Mesendoderm (in vitro differentiated cells): ENCODE results near the gene NKD2.

Experiments used
- DNase-seq: peaks from one replicate; pipeline ENCODE4 v3.0.0; 2013
- H2AK5ac ChIP-seq: 2 replicates; pipeline ENCODE4 v1.6.1; 2013; ENCODE audit warnings: low read length, inconsistent platforms
- H2BK120ac ChIP-seq: 2 replicates; pipeline ENCODE4 v1.6.1; 2013; ENCODE audit warnings: low read depth, mild to moderate bottlenecking, low read length, moderate library complexity, mixed read lengths
- H2BK15ac ChIP-seq: replicated peaks from 2 replicates; pipeline ENCODE4 v1.6.1; 2013; ENCODE audit warnings: low read depth, mild to moderate bottlenecking, moderate library complexity
- H2BK5ac ChIP-seq: 2 replicates; pipeline ENCODE4 v1.6.1; 2013; ENCODE audit warnings: low read length, inconsistent platforms
- H3K18ac ChIP-seq: 2 replicates; pipeline ENCODE4 v1.6.1; 2013; ENCODE audit warnings: mild to moderate bottlenecking, low read length, mixed read lengths
- H3K23ac ChIP-seq: one replicate; pipeline ENCODE4 v1.6.1; 2013; ENCODE audit warnings: low read length
- H3K27ac ChIP-seq: 2 replicates; pipeline ENCODE4 v1.5.1; 2013; ENCODE audit warnings: low read depth, mild to moderate bottlenecking, inconsistent platforms, low read length, moderate library complexity
- H3K27me3 ChIP-seq: 2 replicates; pipeline ENCODE4 v1.6.1; 2013; ENCODE audit warnings: low read length, control low read depth, mild to moderate bottlenecking, inconsistent platforms; ENCODE audit not compliant: insufficient read depth, poor library complexity
- H3K36me3 ChIP-seq: 2 replicates; pipeline ENCODE4 v1.6.1; 2013; ENCODE audit warnings: low read length, inconsistent platforms; ENCODE audit not compliant: control insufficient read depth, insufficient read depth
- H3K4ac ChIP-seq: one replicate; pipeline ENCODE4 v1.6.1; 2013; ENCODE audit warnings: low read depth, mild to moderate bottlenecking, low read length, moderate library complexity
- H3K4me1 ChIP-seq: 2 replicates; pipeline ENCODE4 v1.6.1; 2013; ENCODE audit warnings: low read depth, low read length, inconsistent platforms; ENCODE audit not compliant: control insufficient read depth
- H3K4me2 ChIP-seq: 2 replicates; pipeline ENCODE4 v1.6.1; 2013; ENCODE audit warnings: low read length
- H3K4me3 ChIP-seq: 2 replicates; pipeline ENCODE4 v1.5.1; 2013; ENCODE audit warnings: mild to moderate bottlenecking, low read length
- H3K56ac ChIP-seq: one replicate; pipeline ENCODE4 v1.6.1; 2013; ENCODE audit warnings: low read length
- H3K79me1 ChIP-seq: 2 replicates; pipeline ENCODE4 v1.6.1; 2013; ENCODE audit warnings: low read length, inconsistent platforms
- H3K79me2 ChIP-seq: 2 replicates; pipeline ENCODE4 v1.6.1; 2013; ENCODE audit warnings: mild to moderate bottlenecking, low read length; ENCODE audit not compliant: control insufficient read depth, insufficient read depth
- H3K9ac ChIP-seq: 2 replicates; pipeline ENCODE4 v1.6.1; 2013; ENCODE audit warnings: low read length, inconsistent platforms
- H4K5ac ChIP-seq: one replicate; pipeline ENCODE4 v1.6.1; 2013; ENCODE audit warnings: low read length
- H4K8ac ChIP-seq: one replicate; pipeline ENCODE4 v1.6.1; 2013; ENCODE audit warnings: low read depth, mild to moderate bottlenecking, control low read depth, low read length, moderate library complexity
- WGBS: extraction: QIAGEN DNeasy Blood & Tissue Kit; methylation state at CpG from one replicate; pipeline ENCODE4 v1.1.7; 2013; ENCODE audit warnings: low lambda C conversion rate, missing lambda C conversion rate; ENCODE audit not compliant: insufficient coverage; ENCODE audit errors: extremely low coverage; 5-methylcytosine and 5-hydroxymethylcytosine counted together

Gene NKD2

DNA sequence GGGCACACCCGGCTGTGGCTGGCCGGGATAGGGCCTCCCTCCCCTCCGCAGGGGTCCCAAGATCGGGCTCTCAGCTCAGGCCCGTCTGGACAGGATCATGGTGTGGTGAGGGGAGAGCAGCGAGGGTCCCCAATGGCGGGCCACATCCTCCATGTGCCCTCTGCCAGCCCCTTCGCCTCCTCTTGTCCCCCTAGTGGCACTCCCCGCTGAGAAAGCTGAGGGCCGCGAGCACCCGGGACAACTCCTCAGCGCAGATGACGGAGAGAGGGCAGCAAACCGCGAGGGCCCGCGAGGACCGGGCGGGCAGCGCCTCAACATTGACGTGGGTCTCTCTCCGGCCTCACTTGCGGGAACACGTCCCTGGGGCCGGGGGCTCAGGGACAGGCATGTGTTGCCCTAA, 24.6 kb downstream of the NKD2 start:
- no peak overlapping the region for H2BK15ac ChIP-seq
- no peak overlapping the region for H3K23ac ChIP-seq
- H4K8ac ChIP-seq = no peak overlapping the region
- no peak for DNase-seq
- H3K27ac ChIP-seq = no peak overlapping the region
- H3K79me1 ChIP-seq = no peaks in the 10 kb centered on the region
- no peak overlapping the region for H2BK120ac ChIP-seq
- H3K4me1 ChIP-seq = no peaks in the 10 kb centered on the region
- H3K4me2 ChIP-seq = no peak overlapping the region
- H3K36me3 ChIP-seq = no peaks in the 10 kb centered on the region
- H3K4ac ChIP-seq = no peak overlapping the region
- no peak overlapping the region for H3K18ac ChIP-seq
- H3K56ac ChIP-seq = no peak overlapping the region
- WGBS = no CpG with 5 or more reads among the region's 26 CpGs
- H3K79me2 ChIP-seq = no peaks in the 10 kb centered on the region
- H2AK5ac ChIP-seq = no peak overlapping the region
- H3K4me3 ChIP-seq = no peak overlapping the region
- H2BK5ac ChIP-seq = no peak overlapping the region
- no peak overlapping the region for H4K5ac ChIP-seq
- no peak overlapping the region for H3K9ac ChIP-seq
- no peaks in the 10 kb centered on the region for H3K27me3 ChIP-seq

DNA sequence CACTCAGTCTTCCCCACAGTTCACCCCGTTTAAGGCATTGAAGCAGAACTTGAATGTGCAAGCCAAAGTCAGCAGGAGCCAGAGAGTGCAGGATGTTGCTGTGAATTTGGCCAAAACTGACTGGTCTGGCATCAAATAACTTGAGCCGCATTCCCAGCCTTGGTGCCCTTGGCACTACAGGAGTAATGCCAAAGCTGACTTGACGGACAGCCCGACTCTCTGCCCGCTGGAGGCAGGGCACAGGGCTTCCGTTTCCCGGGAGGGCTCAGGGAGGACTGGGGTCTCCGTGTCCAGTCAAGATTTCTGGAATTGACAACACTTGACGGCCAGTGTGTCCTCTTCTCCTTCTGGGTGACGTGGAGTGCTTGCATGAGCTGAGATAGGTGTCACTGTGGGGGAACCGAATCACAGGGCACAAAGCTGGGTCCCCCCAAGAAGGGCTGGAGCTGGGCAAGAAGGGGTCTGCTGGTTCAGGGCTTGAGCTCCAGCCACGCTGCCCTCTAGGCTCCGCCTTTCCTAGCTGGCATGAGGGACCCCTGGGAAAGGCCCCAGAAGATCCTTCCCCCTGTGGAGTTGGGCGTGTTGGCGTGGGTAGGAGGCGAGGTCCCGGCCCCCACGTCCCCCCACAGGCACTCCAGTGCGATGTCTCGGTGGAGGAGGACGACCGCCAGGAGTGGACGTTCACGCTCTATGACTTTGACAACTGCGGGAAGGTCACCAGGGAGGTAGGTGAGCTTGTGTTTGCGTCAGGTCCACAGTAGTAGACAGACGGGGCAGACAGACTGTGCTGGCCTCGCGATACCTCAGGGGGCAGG, 25.2 kb downstream of the NKD2 start:
- Histone ChIP-seq H3K4me2 (no peak overlapping the region), H3K27me3 (no peaks in the 10 kb centered on the region)
- no CpG with 5 or more reads among the region's 29 CpGs for WGBS

DNA sequence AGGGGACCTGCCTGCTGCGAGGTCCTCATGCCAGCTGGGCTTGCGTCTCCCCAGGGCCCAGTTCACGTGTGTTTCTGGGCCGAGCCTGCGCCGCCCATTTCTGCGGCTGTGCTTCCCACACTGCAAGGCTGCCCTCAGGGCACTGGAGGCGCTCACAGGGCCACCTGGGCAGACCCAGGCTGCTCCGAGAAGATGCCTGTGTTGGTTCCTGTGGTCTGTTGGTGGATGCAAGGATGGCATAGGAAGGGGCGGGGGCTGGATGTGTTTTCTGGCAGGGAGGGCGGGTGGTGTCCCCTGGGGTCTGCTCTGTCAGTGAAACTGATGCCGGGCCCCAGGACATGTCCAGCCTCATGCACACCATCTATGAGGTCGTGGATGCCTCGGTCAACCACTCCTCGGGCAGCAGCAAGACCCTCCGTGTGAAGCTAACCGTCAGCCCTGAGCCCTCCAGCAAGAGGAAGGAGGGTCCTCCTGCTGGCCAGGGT, 25.9 kb downstream of the NKD2 start:
- Histone ChIP-seq H3K36me3 (no peaks in the 10 kb centered on the region), H3K4me2 (no peak overlapping the region), H2BK120ac (no peak overlapping the region), H3K79me1 (no peaks in the 10 kb centered on the region), H3K4ac (no peak overlapping the region), H3K4me3 (no peak overlapping the region), H3K18ac (no peak overlapping the region), H4K5ac (no peak overlapping the region), H3K56ac (no peak overlapping the region), H4K8ac (no peak overlapping the region), H3K23ac (no peak overlapping the region), H3K9ac (no peak overlapping the region), H3K79me2 (no peaks in the 10 kb centered on the region), H3K4me1 (no peaks in the 10 kb centered on the region), H3K27ac (no peak overlapping the region), H3K27me3 (no peaks in the 10 kb centered on the region), H2BK5ac (no peak overlapping the region), H2AK5ac (no peak overlapping the region), H2BK15ac (no peak overlapping the region)
- WGBS = no CpG with 5 or more reads among the region's 17 CpGs
- no peak for DNase-seq

More for the DNA sequence above, 25.2 kb downstream of the NKD2 start:
- no peak overlapping the region for H3K18ac ChIP-seq
- no peak overlapping the region for H2BK15ac ChIP-seq
- H3K4me1 ChIP-seq = no peaks in the 10 kb centered on the region
- H4K8ac ChIP-seq = no peak overlapping the region
- H3K4me3 ChIP-seq = no peak overlapping the region
- no peaks in the 10 kb centered on the region for H3K36me3 ChIP-seq
- H3K9ac ChIP-seq = no peak overlapping the region
- H3K79me2 ChIP-seq = no peaks in the 10 kb centered on the region
- no peaks in the 10 kb centered on the region for H3K79me1 ChIP-seq
- H2AK5ac ChIP-seq = no peak overlapping the region
- no peak for DNase-seq
- H2BK120ac ChIP-seq = no peak overlapping the region
- no peak overlapping the region for H3K56ac ChIP-seq
- no peak overlapping the region for H2BK5ac ChIP-seq
- no peak overlapping the region for H3K4ac ChIP-seq
- H3K27ac ChIP-seq = no peak overlapping the region
- H4K5ac ChIP-seq = no peak overlapping the region
- no peak overlapping the region for H3K23ac ChIP-seq

DNA sequence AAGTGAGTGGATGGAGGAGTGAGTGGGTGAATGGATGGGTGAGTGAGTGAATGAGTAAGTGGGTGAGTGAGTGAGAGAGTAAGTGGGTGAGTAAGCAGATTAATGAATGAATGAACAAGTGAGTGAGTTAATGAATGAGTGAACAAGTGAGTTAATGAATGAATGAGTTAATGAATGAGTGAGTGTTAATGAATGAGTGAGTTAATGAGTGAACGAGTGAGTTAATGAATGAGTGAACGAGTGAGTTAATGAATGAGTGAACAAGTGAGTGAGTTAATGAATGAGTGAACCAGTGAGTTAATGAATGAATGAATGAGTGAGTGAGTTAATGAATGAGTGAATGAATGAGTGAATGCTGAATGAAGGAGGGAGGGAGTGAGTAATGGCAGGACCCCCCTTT, 26.4 kb downstream of the NKD2 start:
- Histone ChIP-seq H3K18ac (no peak overlapping the region), H2BK5ac (no peak overlapping the region), H3K9ac (no peak overlapping the region), H3K79me2 (no peaks in the 10 kb centered on the region), H3K4me3 (no peak overlapping the region), H2BK15ac (no peak overlapping the region), H4K8ac (no peak overlapping the region), H3K23ac (no peak overlapping the region), H3K27me3 (no peaks in the 10 kb centered on the region), H3K4me1 (no peaks in the 10 kb centered on the region), H3K27ac (no peak overlapping the region), H2BK120ac (no peak overlapping the region), H4K5ac (no peak overlapping the region), H3K56ac (no peak overlapping the region), H3K79me1 (no peaks in the 10 kb centered on the region), H3K36me3 (no peaks in the 10 kb centered on the region), H2AK5ac (no peak overlapping the region), H3K4ac (no peak overlapping the region), H3K4me2 (no peak overlapping the region)
- DNase-seq = no peak
- 100% methylated on average over 2 of the region's 2 CpGs for whole genome bisulfite sequencing

DNA sequence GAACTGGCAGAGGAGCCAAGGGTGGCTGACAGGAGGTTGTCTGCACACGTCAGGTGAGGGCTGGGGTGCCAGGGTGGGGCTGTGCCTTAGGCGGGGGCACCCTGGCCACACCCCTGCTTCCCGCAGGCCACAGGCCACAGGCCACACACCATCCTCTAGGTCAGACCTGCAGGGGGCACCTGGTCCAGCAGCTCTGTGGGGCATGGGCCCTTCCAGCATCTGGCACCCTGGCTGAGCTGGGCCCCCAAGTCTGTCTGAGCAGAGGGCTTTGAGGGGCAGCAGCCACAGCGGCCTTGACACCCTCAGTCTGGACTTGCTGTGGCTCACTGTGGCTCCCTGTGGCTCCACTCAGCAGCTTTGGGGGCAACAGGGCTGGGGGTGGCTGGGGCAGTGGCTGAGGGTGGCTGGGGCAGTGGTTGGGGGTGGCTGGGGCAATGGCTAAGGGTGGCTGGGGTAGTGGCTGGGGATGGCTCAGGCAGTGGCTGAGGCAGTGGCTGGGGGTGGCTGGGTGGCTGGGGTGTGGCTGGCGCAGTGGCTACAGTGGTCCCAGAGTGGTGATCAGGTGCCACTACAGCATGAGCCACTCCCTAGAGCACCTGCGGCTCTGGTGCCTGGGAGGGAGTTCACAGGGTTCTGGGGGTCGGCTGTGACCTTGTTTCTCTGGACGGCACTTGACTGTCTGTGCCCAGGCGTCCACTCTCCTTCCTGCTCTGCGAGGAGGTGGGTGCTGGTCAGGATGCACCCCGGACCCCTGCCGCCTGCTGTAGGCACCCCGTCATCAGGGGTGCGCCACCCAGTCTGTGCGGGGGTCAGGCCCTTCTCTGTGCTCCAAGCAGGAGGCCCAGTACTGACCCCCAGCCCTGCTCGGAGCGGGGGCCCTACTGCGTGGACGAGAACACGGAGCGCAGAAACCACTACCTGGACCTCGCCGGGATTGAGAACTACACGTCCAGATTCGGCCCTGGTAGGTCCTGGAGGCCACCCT, 27.1 kb downstream of the NKD2 start:
- no peak overlapping the region for H3K9ac ChIP-seq
- H3K56ac ChIP-seq = no peak overlapping the region
- H2BK120ac ChIP-seq = no peak overlapping the region
- H2AK5ac ChIP-seq = no peak overlapping the region
- no peak overlapping the region for H3K27ac ChIP-seq
- DNase-seq = no peak
- no CpG with 5 or more reads among the region's 25 CpGs for WGBS
- no peak overlapping the region for H4K5ac ChIP-seq
- no peaks in the 10 kb centered on the region for H3K27me3 ChIP-seq
- H4K8ac ChIP-seq = no peak overlapping the region
- no peaks in the 10 kb centered on the region for H3K36me3 ChIP-seq
- H3K4me2 ChIP-seq = no peak overlapping the region
- H3K18ac ChIP-seq = no peak overlapping the region
- no peaks in the 10 kb centered on the region for H3K79me1 ChIP-seq
- no peak overlapping the region for H3K4ac ChIP-seq
- no peak overlapping the region for H3K23ac ChIP-seq
- H3K4me3 ChIP-seq = no peak overlapping the region
- no peak overlapping the region for H2BK5ac ChIP-seq
- H2BK15ac ChIP-seq = no peak overlapping the region
- H3K79me2 ChIP-seq = no peaks in the 10 kb centered on the region
- H3K4me1 ChIP-seq = no peaks in the 10 kb centered on the region
